SK-N-SH treated with all-trans-retinoic acid at 6 μM for 48 hours (cell line): ENCODE measurements around the gene CACNA2D2.

Source experiments
- ATAC-seq: fragments of 200-7000 bp; cut with Tn5 transposase; 3 replicates; pipeline ENCODE4 v1.9.1; 2020; ENCODE audit warnings: mild to moderate bottlenecking, moderate library complexity
- ARNTL ChIP-seq: fragments of 450-650 bp; formaldehyde crosslinking; IDR thresholded peaks from 2 replicates; pipeline ENCODE4 v1.5.0; 2020; ENCODE audit warnings: low read depth, mild to moderate bottlenecking, moderate library complexity, borderline replicate concordance
- BACH2 ChIP-seq: fragments of 250-450 bp; sonication (Bioruptor Pico); IDR thresholded peaks from 2 replicates; pipeline ENCODE4 v1.9.0; 2021; ENCODE audit warnings: mild to moderate bottlenecking, borderline replicate concordance
- CREB5 ChIP-seq: fragments of 250-450 bp; sonication (Bioruptor Pico); IDR thresholded peaks from 2 replicates; pipeline ENCODE4 v1.5.1; 2020; ENCODE audit warnings: low read depth, mild to moderate bottlenecking, moderate library complexity
- CSDC2 ChIP-seq: fragments of 250-450 bp; sonication (Bioruptor Pico); IDR thresholded peaks from 2 replicates; pipeline ENCODE4 v1.5.0; 2020; ENCODE audit warnings: mild to moderate bottlenecking, moderate library complexity
- CSRNP3 ChIP-seq: fragments of 250-450 bp; sonication (Bioruptor Pico); IDR thresholded peaks from 2 replicates; pipeline ENCODE4 v1.5.1; 2021; ENCODE audit warnings: mild to moderate bottlenecking, moderate library complexity
- ESRRG ChIP-seq: fragments of 250-450 bp; sonication (Bioruptor Pico); IDR thresholded peaks from 2 replicates; pipeline ENCODE4 v1.6.1; 2021; ENCODE audit warnings: mild to moderate bottlenecking
- GLIS3 ChIP-seq: fragments of 250-450 bp; sonication (Bioruptor Pico); IDR thresholded peaks from 2 replicates; pipeline ENCODE4 v1.5.0; 2020; ENCODE audit warnings: mild to moderate bottlenecking, moderate library complexity
- ISL1 ChIP-seq: fragments of 250-450 bp; sonication (Bioruptor Pico); IDR thresholded peaks from 2 replicates; pipeline ENCODE4 v2.1.2; 2022; ENCODE audit warnings: mild to moderate bottlenecking, moderate library complexity
- OSR1 ChIP-seq: fragments of 250-450 bp; sonication (Bioruptor Pico); IDR thresholded peaks from 2 replicates; pipeline ENCODE4 v1.8.0; 2022; ENCODE audit warnings: moderate library complexity, mild to moderate bottlenecking, inconsistent platforms
- POU6F1 ChIP-seq: fragments of 250-450 bp; sonication (Bioruptor Pico); IDR thresholded peaks from 2 replicates; pipeline ENCODE4 v1.8.0; 2021; ENCODE audit warnings: low read depth, mild to moderate bottlenecking, moderate library complexity, borderline replicate concordance
- PPARA ChIP-seq: fragments of 250-450 bp; sonication (Bioruptor Pico); IDR thresholded peaks from 2 replicates; pipeline ENCODE4 v1.5.0; 2020; ENCODE audit warnings: mild to moderate bottlenecking, borderline replicate concordance
- SNAI2 ChIP-seq: fragments of 250-450 bp; sonication (Bioruptor Pico); IDR thresholded peaks from 2 replicates; pipeline ENCODE4 v1.5.0; 2020; ENCODE audit warnings: mild to moderate bottlenecking, moderate library complexity
- TCF4 ChIP-seq: fragments of 250-450 bp; sonication (Bioruptor Pico); IDR thresholded peaks from 2 replicates; pipeline ENCODE4 v1.8.0; 2021; ENCODE audit warnings: mild to moderate bottlenecking, moderate library complexity, borderline replicate concordance
- TOX ChIP-seq: fragments of 250-450 bp; sonication (Bioruptor Pico); IDR thresholded peaks from 2 replicates; pipeline ENCODE4 v1.8.0; 2021; ENCODE audit warnings: mild to moderate bottlenecking, moderate library complexity, borderline replicate concordance
- ZFP3 ChIP-seq: fragments of 250-450 bp; sonication (Bioruptor Pico); IDR thresholded peaks from 2 replicates; pipeline ENCODE4 v1.5.0; 2020; ENCODE audit warnings: mild to moderate bottlenecking, moderate library complexity
- ZFP30 ChIP-seq: fragments of 450-650 bp; formaldehyde crosslinking; IDR thresholded peaks from 2 replicates; pipeline ENCODE4 v1.5.0; 2022; ENCODE audit warnings: mild to moderate bottlenecking, moderate library complexity
- ZNF565 ChIP-seq: fragments of 450-650 bp; formaldehyde crosslinking; conservative IDR thresholded peaks from 2 replicates; pipeline ENCODE4 v1.5.0; 2020; ENCODE audit warnings: low read depth, mild to moderate bottlenecking, moderate library complexity
- ZNF70 ChIP-seq: fragments of 450-650 bp; formaldehyde crosslinking; IDR thresholded peaks from 2 replicates; pipeline ENCODE4 v1.5.0; 2020; ENCODE audit warnings: mild to moderate bottlenecking, moderate library complexity
- ZNF8 ChIP-seq: fragments of 450-650 bp; formaldehyde crosslinking; IDR thresholded peaks from 2 replicates; pipeline ENCODE4 v1.5.0; 2020; ENCODE audit warnings: mild to moderate bottlenecking, moderate library complexity

Gene CACNA2D2

GRCh38 chr3:50319894-50320625 lies 183.4 kb downstream of the CACNA2D2 start:
- ATAC-seq, result no peak
- no peak for TF ChIP-seq ARNTL (CRISPR knock-in tag)
- TF ChIP-seq CSDC2 (CRISPR knock-in tag), result no peak
- no peak for TF ChIP-seq CSRNP3 (CRISPR knock-in tag)
- TF ChIP-seq ZNF8 (CRISPR knock-in tag), result no peak
- TF ChIP-seq OSR1 (CRISPR knock-in tag), result no peak
- TF ChIP-seq TOX, result no peak
- TF ChIP-seq BACH2, result no peak
- no peak for TF ChIP-seq ZFP30 (CRISPR knock-in tag)
- TF ChIP-seq ISL1 (CRISPR knock-in tag), result no peak
- no peak for TF ChIP-seq GLIS3 (CRISPR knock-in tag)
- TF ChIP-seq POU6F1 (CRISPR knock-in tag), result no peak
- TF ChIP-seq ZNF565, result no peak
- TF ChIP-seq ESRRG (CRISPR knock-in tag), result no peak
- TF ChIP-seq TCF4, result no peak

GRCh38 chr3:50319181-50319893 lies 184.1 kb downstream of the CACNA2D2 start:
- no peak for ATAC-seq
- TF ChIP-seq CSRNP3 (CRISPR knock-in tag) (no peak), ESRRG (CRISPR knock-in tag) (no peak), CREB5 (CRISPR knock-in tag) (no peak), BACH2 (no peak)

GRCh38 chr3:50318615-50319014 lies 184.8 kb downstream of the CACNA2D2 start:
- no peak for TF ChIP-seq ZFP30 (CRISPR knock-in tag)
- ATAC-seq, result no peak

- ATAC-seq, result no peak
- no peak for TF ChIP-seq PPARA (CRISPR knock-in tag)
Measured at GRCh38 chr3:50318163-50318562, 185.3 kb downstream of the CACNA2D2 start.

- TF ChIP-seq CSRNP3 (CRISPR knock-in tag), result no peak
- no peak for TF ChIP-seq SNAI2 (CRISPR knock-in tag)
- TF ChIP-seq ZNF565, result no peak
- no peak for TF ChIP-seq ZFP3 (CRISPR knock-in tag)
- TF ChIP-seq ZNF70 (CRISPR knock-in tag), result no peak
- TF ChIP-seq CREB5 (CRISPR knock-in tag), result no peak
- no peak for TF ChIP-seq POU6F1 (CRISPR knock-in tag)
- no peak for TF ChIP-seq TOX
- no peak for TF ChIP-seq BACH2
- no peak for TF ChIP-seq TCF4
- no peak for TF ChIP-seq ARNTL (CRISPR knock-in tag)
Measured at GRCh38 chr3:50317300-50317699, 186.1 kb downstream of the CACNA2D2 start.

More at GRCh38 chr3:50317300-50317699, 186.1 kb downstream of the CACNA2D2 start:
- ATAC-seq, result no peak
